Sigmoid colon (tissue), 7 donors: ENCODE measurements around the gene NCK1. TPM values are rescaled to one million over a fixed set of nuclear protein-coding genes. Genes with fewer than 3 reads are reported as not detected.
"Not testable (repeated sequence)": the region's sequence is repeated elsewhere in the genome, so short reads cannot be mapped to it uniquely, and the experiment has no call there.

Source experiments
- DNase-seq: peaks from one replicate; pipeline ENCODE4 v3.0.0-alpha.2; 2019
- H3K27ac ChIP-seq, 4 donors: fragments of 200-600 bp; sonication (generic); one replicate each; pipeline ENCODE4 v1.5.1; 2016 to 2019; ENCODE audit warnings: mild to moderate bottlenecking in 1 of 4
- H3K27me3 ChIP-seq, 3 donors: fragments of 200-600 bp; sonication (generic); one replicate each; pipeline ENCODE4 v1.5.1; 2019; ENCODE audit warnings: mild to moderate bottlenecking in 1 of 3
- H3K36me3 ChIP-seq, 4 donors: fragments of 200-600 bp; sonication (generic); one replicate each; pipeline ENCODE4 v1.5.1; 2016 to 2019
- H3K4me1 ChIP-seq, 4 donors: fragments of 200-600 bp; sonication (generic); one replicate each; pipeline ENCODE4 v1.5.1; 2017 to 2019
- H3K4me3 ChIP-seq, 4 donors: fragments of 200-600 bp; sonication (generic); one replicate each; pipeline ENCODE4 v1.5.1; 2017 to 2019; ENCODE audit warnings: mild to moderate bottlenecking in 2 of 4, moderate library complexity in 1 of 4
- H3K9me3 ChIP-seq, 4 donors: fragments of 200-600 bp in 3 of 4; sonication (generic) in 3 of 4; one replicate each; pipeline versions ENCODE4 v1.5.1 to v1.6.1; 2013 to 2019
- EP300 ChIP-seq, 4 donors: sonication (generic); formaldehyde crosslinking; IDR thresholded peaks; one replicate each; pipeline ENCODE4 v1.6.1; 2017; ENCODE audit warnings: antibody characterized with exemption in 4 of 4
- POLR2A ChIP-seq, 2 donors: fragments of 450-650 bp; IDR thresholded peaks; one replicate each; pipeline ENCODE4 v1.6.1; 2016; ENCODE audit warnings: antibody characterized with exemption in 2 of 2, mild to moderate bottlenecking in 2 of 2, moderate library complexity in 2 of 2
- POLR2AphosphoS5 ChIP-seq, 4 donors: sonication (generic); formaldehyde crosslinking; IDR thresholded peaks; one replicate each; pipeline ENCODE4 v1.6.1; 2017; ENCODE audit warnings: antibody characterized with exemption in 4 of 4
- WGBS, 2 donors: extraction: QIAGEN DNeasy Blood & Tissue Kit; methylation state at CpG; one replicate each; pipeline ENCODE4 v1.1.7; 2013; 5-methylcytosine and 5-hydroxymethylcytosine counted together
- intact Hi-C: fragments of 100-400 bp; cut with DNase I; formaldehyde crosslinking; loops from one replicate; pipeline ENCODE4 v1.15.1; 2023
- polyA plus RNA-seq, 3 donors: library from polyadenylated mRNA; stranded (reverse); fragments of 200-250 nt; gene quantifications; one replicate each; pipeline ENCODE4 v1.2.3, GENCODE V29; 2013
- total RNA-seq, 4 donors: library from RNA; depleted of rRNA; stranded (reverse); fragments of >200 nt; gene quantifications; one replicate each; pipeline ENCODE4 v1.1.0, GENCODE V29; 2016
- TF ChIP-seq, protein P1 (sequence below), 4 experiments: fragments of 450-650 bp in 3 of 4; fragments of 200-600 bp in 1 of 4; IDR thresholded peaks; one replicate each; pipeline ENCODE4 v1.5.1; 2016 to 2019; ENCODE audit warnings: antibody characterized with exemption in 4 of 4, mild to moderate bottlenecking in 3 of 4, moderate library complexity in 2 of 4
- donor health status: healthy with polysubstance abuse.
- donor health status: Bipolar disorder and iron deficiency.
- donor health status: healthy.

The NCK1 gene
- total and polyA plus RNA-seq, 7 donors = 25.5 to 55.1 (median 37.2) TPM

DNA sequence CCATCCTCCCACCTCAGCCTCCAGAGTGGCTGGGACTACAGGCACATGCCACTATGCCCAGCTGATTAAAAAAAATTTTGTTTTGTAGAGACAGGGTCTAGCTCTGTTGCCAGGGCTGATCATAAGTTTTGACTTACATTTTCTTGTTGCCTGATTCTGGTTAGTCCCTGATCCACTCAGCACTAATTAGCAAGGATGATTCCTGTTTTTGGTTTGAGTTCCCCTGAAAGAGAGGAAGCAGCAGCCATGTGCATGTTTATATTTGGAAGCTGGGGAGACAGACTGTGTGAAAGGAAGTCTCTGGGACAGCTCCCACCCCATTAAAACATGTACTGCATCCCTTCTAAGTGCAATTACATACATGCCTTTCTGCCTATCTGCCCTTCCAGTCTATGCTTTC is 3.6 kb upstream of the NCK1 start:
- Histone ChIP-seq H3K27me3 (no peaks in the 10 kb centered on the region), H3K36me3 (no peaks in the 10 kb centered on the region), H3K4me3 (no peak overlapping the region), H3K27ac (no peak overlapping the region), H3K9me3 (no peaks in the 10 kb centered on the region), H3K4me1 (peaks cover 0 to 19% (median 15%) of the 10 kb centered on the region in 4 donors)
- intact Hi-C loops = no loop called here
- TF ChIP-seq, protein P1, sequence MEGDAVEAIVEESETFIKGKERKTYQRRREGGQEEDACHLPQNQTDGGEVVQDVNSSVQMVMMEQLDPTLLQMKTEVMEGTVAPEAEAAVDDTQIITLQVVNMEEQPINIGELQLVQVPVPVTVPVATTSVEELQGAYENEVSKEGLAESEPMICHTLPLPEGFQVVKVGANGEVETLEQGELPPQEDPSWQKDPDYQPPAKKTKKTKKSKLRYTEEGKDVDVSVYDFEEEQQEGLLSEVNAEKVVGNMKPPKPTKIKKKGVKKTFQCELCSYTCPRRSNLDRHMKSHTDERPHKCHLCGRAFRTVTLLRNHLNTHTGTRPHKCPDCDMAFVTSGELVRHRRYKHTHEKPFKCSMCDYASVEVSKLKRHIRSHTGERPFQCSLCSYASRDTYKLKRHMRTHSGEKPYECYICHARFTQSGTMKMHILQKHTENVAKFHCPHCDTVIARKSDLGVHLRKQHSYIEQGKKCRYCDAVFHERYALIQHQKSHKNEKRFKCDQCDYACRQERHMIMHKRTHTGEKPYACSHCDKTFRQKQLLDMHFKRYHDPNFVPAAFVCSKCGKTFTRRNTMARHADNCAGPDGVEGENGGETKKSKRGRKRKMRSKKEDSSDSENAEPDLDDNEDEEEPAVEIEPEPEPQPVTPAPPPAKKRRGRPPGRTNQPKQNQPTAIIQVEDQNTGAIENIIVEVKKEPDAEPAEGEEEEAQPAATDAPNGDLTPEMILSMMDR (IDR thresholded peaks at IDR 0.05) = no peak
- TF ChIP-seq POLR2A (IDR thresholded peaks at IDR 0.05) = no peak
- TF ChIP-seq EP300 (IDR thresholded peaks at IDR 0.05) = no peak
- no peak for TF ChIP-seq POLR2AphosphoS5 (IDR thresholded peaks at IDR 0.05)
- DNase-seq = no peak

DNA sequence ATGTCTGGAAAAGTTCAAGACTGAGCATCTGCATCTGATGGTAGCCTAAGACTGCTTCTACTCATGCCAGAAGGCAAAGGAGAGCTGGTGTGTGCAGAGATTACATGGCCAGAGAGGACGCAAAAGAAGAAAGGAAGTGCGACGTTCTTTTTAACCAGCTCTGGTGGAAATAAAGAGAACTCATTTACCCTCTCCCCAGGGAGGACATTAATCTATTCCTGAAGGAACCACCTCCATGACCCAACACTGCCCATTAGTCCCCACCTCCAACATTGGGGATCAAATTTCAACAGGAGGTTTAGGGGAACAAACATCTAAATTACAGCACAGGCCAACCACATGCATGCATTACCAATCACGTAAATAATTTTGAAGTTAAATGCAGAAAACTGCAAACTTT is 1.5 kb upstream of the NCK1 start:
- H3K4me1 ChIP-seq = peaks cover 0 to 24% (median 18%) of the 10 kb centered on the region in 4 donors
- H3K27ac ChIP-seq = peak overlapping the region in 2 of 4 donors; percentile 88 to 93
- H3K27me3 ChIP-seq = no peaks in the 10 kb centered on the region
- intact Hi-C loops = loop anchor here (5.0 kb wide), 5 partner anchors 43 to 152 kb away; partner anchors contain the start of gene SLC35G2
- peak overlapping the region in 2 of 4 donors; percentile 78 to 92 for H3K4me3 ChIP-seq
- no peak for DNase-seq
- H3K36me3 ChIP-seq = no peaks in the 10 kb centered on the region
- H3K9me3 ChIP-seq = no peaks in the 10 kb centered on the region
- WGBS, 2 donors = 70 to 77% methylated on average over 4 of the region's 4 CpGs
- TF ChIP-seq POLR2AphosphoS5 (IDR thresholded peaks at IDR 0.05) (no peak), POLR2A (IDR thresholded peaks at IDR 0.05) (no peak), EP300 (IDR thresholded peaks at IDR 0.05) (no peak)
- TF ChIP-seq, protein P1 (IDR thresholded peaks at IDR 0.05) = no peak

DNA sequence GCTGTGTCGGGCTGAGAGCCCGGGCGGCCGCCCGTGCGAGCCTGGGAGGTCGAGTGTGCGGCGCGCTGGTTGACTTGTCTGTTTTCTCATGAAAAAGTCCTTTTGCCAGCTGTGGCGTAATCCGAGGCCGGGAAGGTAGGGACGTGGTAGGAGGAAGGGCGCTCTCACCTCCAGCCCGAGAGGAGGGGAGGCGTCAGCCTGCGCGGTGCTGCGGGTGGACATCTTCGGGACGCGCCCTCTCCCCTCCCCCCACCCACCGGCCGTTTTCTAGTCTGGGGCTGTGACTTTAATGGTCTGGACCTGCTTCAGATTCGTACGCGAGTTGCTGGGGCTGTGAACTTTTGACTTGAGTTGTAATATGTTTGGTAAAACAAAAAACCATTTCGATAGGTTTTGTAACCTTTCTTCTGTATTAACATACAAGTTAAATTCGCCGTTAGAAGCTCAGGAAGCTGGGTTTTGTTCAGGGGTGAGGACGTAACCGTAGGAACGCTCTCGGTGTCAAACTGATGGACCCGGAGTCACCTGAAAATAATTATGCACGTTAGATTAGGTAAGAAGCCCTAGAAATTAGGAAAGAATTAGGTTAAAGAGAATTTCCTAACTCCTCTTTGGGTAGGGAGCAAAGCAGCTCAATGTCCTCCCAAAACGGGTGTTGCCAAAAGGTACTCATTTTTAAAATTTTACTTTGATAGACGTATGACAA is 762 bp downstream of the NCK1 start:
- intact Hi-C loops = loop anchor here (1.0 to 5.0 kb wide), 6 partner anchors 45 to 150 kb away; partner anchors contain the start of gene SLC35G2
- H3K9me3 ChIP-seq = no peaks in the 10 kb centered on the region
- H3K27ac ChIP-seq = peak overlapping the region; percentile 88 to 96 (median 93)
- peak; percentile 90 for DNase-seq
- H3K36me3 ChIP-seq = peaks cover 0 to 2% (median under 1%) of the 10 kb centered on the region in 4 donors
- peaks cover 0 to 24% (median 18%) of the 10 kb centered on the region in 4 donors for H3K4me1 ChIP-seq
- peak overlapping the region; percentile 59 to 92 (median 74) for H3K4me3 ChIP-seq
- H3K27me3 ChIP-seq = no peaks in the 10 kb centered on the region
- TF ChIP-seq EP300 (IDR thresholded peaks at IDR 0.05) (no peak), POLR2A (IDR thresholded peaks at IDR 0.05) (no peak), POLR2AphosphoS5 (IDR thresholded peaks at IDR 0.05) (no peak)
- TF ChIP-seq, protein P1 (IDR thresholded peaks at IDR 0.05) = no peak
- 0 to 1% methylated on average over 39 of the region's 39 CpGs for WGBS, 2 donors

DNA sequence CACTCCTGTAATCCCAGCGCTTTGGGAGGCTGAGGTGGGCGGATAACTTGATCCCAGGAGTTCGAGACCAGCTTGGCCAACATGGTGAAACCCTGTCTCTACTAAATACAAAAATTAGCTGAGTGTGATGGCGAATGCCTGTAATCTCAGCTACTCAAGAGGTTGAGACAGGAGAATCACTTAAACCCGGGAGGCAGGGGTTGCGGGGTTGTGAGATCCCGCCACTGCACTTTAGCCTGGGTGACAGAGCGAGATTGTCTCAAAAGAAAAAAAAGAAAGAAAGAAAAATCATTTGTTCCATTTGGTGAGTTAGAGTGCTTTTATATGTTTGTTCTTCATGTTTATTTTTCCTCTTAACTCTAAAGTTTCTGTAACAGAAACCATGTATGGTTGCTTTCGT is 7.3 kb downstream of the NCK1 start:
- Histone ChIP-seq H3K4me1 (no peaks in the 10 kb centered on the region), H3K9me3 (no peaks in the 10 kb centered on the region), H3K27ac (no peak overlapping the region), H3K27me3 (no peaks in the 10 kb centered on the region), H3K4me3 (no peak overlapping the region), H3K36me3 (peaks cover 0 to 18% (median 3%) of the 10 kb centered on the region in 4 donors)
- DNase-seq = no peak
- no peak for TF ChIP-seq POLR2AphosphoS5 (IDR thresholded peaks at IDR 0.05)
- TF ChIP-seq, protein P1 (IDR thresholded peaks at IDR 0.05) = no peak
- no peak for TF ChIP-seq EP300 (IDR thresholded peaks at IDR 0.05)
- no peak for TF ChIP-seq POLR2A (IDR thresholded peaks at IDR 0.05)
- intact Hi-C loops = no loop called here
- 98% methylated on average over 9 of the region's 9 CpGs for WGBS, 2 donors

DNA sequence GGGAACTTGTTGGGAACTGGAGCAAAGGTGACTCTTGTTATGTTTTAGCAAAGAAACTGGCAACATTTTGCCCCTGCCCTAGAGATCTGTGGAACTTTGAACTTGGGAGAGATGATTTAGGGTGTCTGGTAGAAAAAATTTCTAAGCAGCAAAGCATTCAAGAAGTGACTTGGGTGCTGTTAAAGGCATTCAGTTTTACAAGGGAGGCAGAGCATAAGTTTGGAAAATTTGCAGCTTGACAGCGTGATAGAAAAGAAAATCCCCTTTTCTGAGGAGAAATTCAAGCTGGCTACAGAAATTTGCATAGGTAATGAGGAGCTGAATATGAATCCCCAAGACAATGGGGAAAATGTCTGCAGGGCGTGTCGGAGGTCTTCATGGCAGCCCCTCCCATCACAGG is 10.2 kb downstream of the NCK1 start:
- 96 to 97% methylated on average over 3 of the region's 3 CpGs for WGBS, 2 donors
- H3K9me3 ChIP-seq, H3K4me3 ChIP-seq, intact Hi-C loops, DNase-seq, H3K4me1 ChIP-seq, H3K27ac ChIP-seq, H3K27me3 ChIP-seq: not testable (repeated sequence)
- H3K36me3 ChIP-seq = peaks cover 0 to 18% (median 3%) of the 10 kb centered on the region in 4 donors

DNA sequence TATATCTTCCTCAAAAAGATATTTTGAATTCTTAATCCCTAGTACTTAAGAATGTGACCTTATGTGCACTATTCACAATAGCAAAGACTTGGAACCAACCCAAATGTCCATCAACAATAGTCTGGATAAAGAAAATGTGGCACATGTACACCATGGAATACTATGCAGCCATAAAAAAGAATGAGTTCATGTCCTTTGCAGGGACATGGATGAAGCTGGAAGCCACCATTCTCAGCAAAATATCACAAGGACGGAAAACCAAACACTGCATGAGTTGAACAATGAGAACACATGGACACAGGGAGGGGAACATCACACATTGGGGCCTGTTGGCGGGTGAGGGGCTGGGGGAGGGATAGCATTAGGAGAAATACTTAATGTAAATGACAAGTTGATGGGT is 17.5 kb downstream of the NCK1 start:
- 97% methylated on average over 2 of the region's 2 CpGs for WGBS, 2 donors
- H3K4me3 ChIP-seq, intact Hi-C loops, H3K27me3 ChIP-seq, DNase-seq, H3K36me3 ChIP-seq, H3K27ac ChIP-seq, H3K9me3 ChIP-seq: not testable (repeated sequence)
- peaks cover 0 to 17% (median 12%) of the 10 kb centered on the region in 4 donors for H3K4me1 ChIP-seq
